A549 (cell line): ENCODE results near the gene FIGLA. TPM values are rescaled to one million over a fixed set of nuclear protein-coding genes. Genes with fewer than 3 reads are reported as not detected.
A peak's percentile ranks its signal among the peaks of the same experiment; 100 is the strongest.

Source experiments
- ATAC-seq, 2 experiments: fragments of 200-7000 bp in 1 of 2; fragments of >200 bp in 1 of 2; cut with Nextera tagmentation in 1 of 2; cut with Tn5 transposase in 1 of 2; 3 replicates each; pipeline versions ENCODE4 v1.8.0 to v1.9.1; 2018 to 2020; ENCODE audit warnings: mild to moderate bottlenecking in 1 of 2, moderate library complexity in 1 of 2
- CTCF ChIA-PET: fragments of 300-600 bp; sonication (Branson Sonifier 250); formaldehyde crosslinking; extraction: SDS; loops from one replicate; lab custom pipeline; 2021; ENCODE audit warnings: antibody characterized with exemption, inconsistent platforms; lab: Yijun Ruan, JAX
- POLR2A ChIA-PET: fragments of 350-600 bp; formaldehyde crosslinking; extraction: SDS; loops from one replicate; lab custom pipeline; 2021; ENCODE audit warnings: antibody characterized with exemption, inconsistent platforms; lab: Yijun Ruan, JAX
- DNase-seq, 2 experiments: peaks; one replicate each; pipeline versions ENCODE4 v3.0.0 to v3.0.0-alpha.2; 2011 to 2016; ENCODE audit warnings: low read depth in 1 of 2, low spot score in 1 of 2
- FAIRE-seq: peaks from 2 replicates; lab custom pipeline; 2011; peaks lifted over from hg19 to GRCh38; lab: Jason Lieb, UNC
- H3K27ac ChIP-seq, 2 experiments: fragments of >200 bp; sonication (Bioruptor Twin); formaldehyde crosslinking; 3 replicates each; pipeline ENCODE4 v1.5.1; 2016 to 2017
- H3K4me1 ChIP-seq: fragments of >200 bp; sonication (Bioruptor Twin); formaldehyde crosslinking; 3 replicates; pipeline ENCODE4 v1.6.1; 2016
- H3K4me2 ChIP-seq: fragments of >200 bp; sonication (Bioruptor Twin); formaldehyde crosslinking; 3 replicates; pipeline ENCODE4 v1.6.1; 2016
- H3K4me3 ChIP-seq: fragments of >200 bp; sonication (Bioruptor Twin); formaldehyde crosslinking; 3 replicates; pipeline ENCODE4 v1.5.1; 2016
- H3K9me3 ChIP-seq: fragments of >200 bp; sonication (Bioruptor Twin); formaldehyde crosslinking; 3 replicates; pipeline ENCODE4 v1.6.1; 2016
- FOSL2 ChIP-seq, 2 experiments: fragments of 450-650 bp in 1 of 2; fragments of >200 bp in 1 of 2; sonication (Bioruptor Twin) in 1 of 2; formaldehyde crosslinking; IDR thresholded peaks; 2 replicates each; pipeline versions ENCODE4 v1.5.0 to v1.6.1; 2016 to 2020; ENCODE audit warnings: mild to moderate bottlenecking in 1 of 2, moderate library complexity in 1 of 2
- GATA3 ChIP-seq: IDR thresholded peaks from 2 replicates; pipeline ENCODE4 v1.6.1; 2012; ENCODE audit warnings: borderline replicate concordance
- HES2 ChIP-seq: fragments of >200 bp; sonication (Bioruptor Twin); formaldehyde crosslinking; IDR thresholded peaks from 2 replicates; pipeline ENCODE4 v1.6.1; 2016
- HOXB13 ChIP-seq: fragments of 250-450 bp; sonication (Bioruptor Pico); IDR thresholded peaks from 2 replicates; pipeline ENCODE4 v1.5.0; 2020; ENCODE audit warnings: low read depth, mild to moderate bottlenecking, moderate library complexity
- KDM1A ChIP-seq: fragments of 200-600 bp; sonication (generic); IDR thresholded peaks from 2 replicates; pipeline ENCODE4 v1.6.1; 2016; ENCODE audit warnings: low read depth, mild to moderate bottlenecking
- MAFK ChIP-seq: fragments of 450-650 bp; IDR thresholded peaks from 2 replicates; pipeline ENCODE4 v1.6.1; 2014; ENCODE audit not compliant: partially characterized antibody
- MAZ ChIP-seq: fragments of 150-350 bp; IDR thresholded peaks from 2 replicates; pipeline ENCODE4 v1.6.1; 2014; ENCODE audit warnings: antibody characterized with exemption, low read depth, low read length, borderline replicate concordance
- PHF8 ChIP-seq: fragments of 200-600 bp; sonication (generic); IDR thresholded peaks from 2 replicates; pipeline ENCODE4 v1.6.1; 2016; ENCODE audit warnings: low read depth, mild to moderate bottlenecking, antibody characterized with exemption, moderate library complexity, borderline replicate concordance
- POLR2A ChIP-seq: IDR thresholded peaks from 2 replicates; pipeline ENCODE4 v1.6.1; 2012; ENCODE audit warnings: mild to moderate bottlenecking, low read length
- SMC3 ChIP-seq: fragments of >200 bp; sonication (Bioruptor Twin); formaldehyde crosslinking; IDR thresholded peaks from 3 replicates; pipeline ENCODE4 v1.6.1; 2018; ENCODE audit warnings: inconsistent platforms
- SREBF2 ChIP-seq: fragments of 450-650 bp; IDR thresholded peaks from 2 replicates; pipeline ENCODE4 v1.6.1; 2014; ENCODE audit warnings: mild to moderate bottlenecking, moderate library complexity
- ZC3H11A ChIP-seq: fragments of 450-650 bp; IDR thresholded peaks from 2 replicates; pipeline ENCODE4 v1.6.1; 2014; ENCODE audit warnings: antibody characterized with exemption, mild to moderate bottlenecking
- ZNF302 ChIP-seq: fragments of 250-450 bp; sonication (Bioruptor Pico); IDR thresholded peaks from 2 replicates; pipeline ENCODE4 v1.9.0; 2021; ENCODE audit warnings: inconsistent platforms, mild to moderate bottlenecking, moderate library complexity
- WGBS: methylation state at CpG from one replicate; pipeline ENCODE4 v1.1.6; 2017; ENCODE audit errors: missing lambda C conversion rate; 5-methylcytosine and 5-hydroxymethylcytosine counted together
- polyA plus RNA-seq, 4 experiments: library from polyadenylated mRNA; depleted of rRNA in 3 of 4; stranded (reverse); fragments of >200 nt; fragmentation: RNase III in 1 of 4; extraction: RNeasy Plus Mini Kit Qiagen cat#74134 plus additional on column Dnase treatment in 1 of 4; gene quantifications; 2 replicates in 3 of 4; 3 replicates in 1 of 4; pipeline ENCODE4 v1.2.3, GENCODE V29; 2011 to 2017
- TF ChIP-seq, protein P1 (sequence below): fragments of >200 bp; sonication (Bioruptor Twin); formaldehyde crosslinking; IDR thresholded peaks from 3 replicates; pipeline ENCODE4 v1.6.1; 2016
- TF ChIP-seq, protein P2 (sequence below): IDR thresholded peaks from 2 replicates; pipeline ENCODE4 v1.6.1; 2012
- TF ChIP-seq, protein P3 (sequence below): fragments of 250-450 bp; sonication (Bioruptor Pico); IDR thresholded peaks from 2 replicates; pipeline ENCODE4 v1.5.0; 2021; ENCODE audit warnings: mild to moderate bottlenecking, moderate library complexity, borderline replicate concordance

Gene FIGLA
- polyA plus RNA-seq, 2 of the 4 experiments (the other 2 are of a cell fraction) = not detected

- TF ChIP-seq, protein P1, sequence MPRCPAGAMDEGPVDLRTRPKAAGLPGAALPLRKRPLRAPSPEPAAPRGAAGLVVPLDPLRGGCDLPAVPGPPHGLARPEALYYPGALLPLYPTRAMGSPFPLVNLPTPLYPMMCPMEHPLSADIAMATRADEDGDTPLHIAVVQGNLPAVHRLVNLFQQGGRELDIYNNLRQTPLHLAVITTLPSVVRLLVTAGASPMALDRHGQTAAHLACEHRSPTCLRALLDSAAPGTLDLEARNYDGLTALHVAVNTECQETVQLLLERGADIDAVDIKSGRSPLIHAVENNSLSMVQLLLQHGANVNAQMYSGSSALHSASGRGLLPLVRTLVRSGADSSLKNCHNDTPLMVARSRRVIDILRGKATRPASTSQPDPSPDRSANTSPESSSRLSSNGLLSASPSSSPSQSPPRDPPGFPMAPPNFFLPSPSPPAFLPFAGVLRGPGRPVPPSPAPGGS = no peak
- TF ChIP-seq MAFK (no peak), SREBF2 (no peak), POLR2A (no peak)
Measured at GRCh38 chr2:70748002-70748784, 42.2 kb downstream of the FIGLA start (continued).

- H3K27ac ChIP-seq = no peak overlapping the region
- H3K4me2 ChIP-seq = no peak overlapping the region
- 93% methylated on average over 3 of the region's 3 CpGs for WGBS
- TF ChIP-seq FOSL2 (IDR thresholded peaks at IDR 0.05) (no peak), FOSL2 (CRISPR knock-in tag; IDR thresholded peaks at IDR 0.05) (peak; percentile 47; the same call in 1 of the 2 replicates), MAZ (no peak), ZNF302 (CRISPR knock-in tag) (no peak)
- TF ChIP-seq, protein P2, sequence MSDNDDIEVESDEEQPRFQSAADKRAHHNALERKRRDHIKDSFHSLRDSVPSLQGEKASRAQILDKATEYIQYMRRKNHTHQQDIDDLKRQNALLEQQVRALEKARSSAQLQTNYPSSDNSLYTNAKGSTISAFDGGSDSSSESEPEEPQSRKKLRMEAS = peak; percentile 30; the same call in 1 of the 2 replicates
- TF ChIP-seq, all 56 proteins: peak for 2
- ChIA-PET CTCF (interaction anchor here (0.6 to 2.8 kb wide), 6 partner anchors 9 to 43 kb away, joined by 3 to 14 read pairs (median 4); partner anchors contain the start of genes ADD2 and FIGLA), POLR2A (no interaction called here)
- DNase-seq = no peak
- H3K4me3 ChIP-seq = no peak overlapping the region
- no peak for FAIRE-seq
- no peak for ATAC-seq
- H3K4me1 ChIP-seq = no peaks in the 10 kb centered on the region
- H3K9me3 ChIP-seq = no peaks in the 10 kb centered on the region
Measured at GRCh38 chr2:70747284-70747683, 43.2 kb downstream of the FIGLA start.

GRCh38 chr2:70746094-70746974, 44.1 kb downstream of the FIGLA start:
- POLR2A ChIA-PET = no interaction called here
- no peak for FAIRE-seq
- TF ChIP-seq ZC3H11A (no peak), SMC3 (no peak), ZNF302 (CRISPR knock-in tag) (no peak), GATA3 (no peak), HES2 (no peak), KDM1A (no peak), PHF8 (no peak), HOXB13 (CRISPR knock-in tag) (no peak)
- TF ChIP-seq, protein P3, sequence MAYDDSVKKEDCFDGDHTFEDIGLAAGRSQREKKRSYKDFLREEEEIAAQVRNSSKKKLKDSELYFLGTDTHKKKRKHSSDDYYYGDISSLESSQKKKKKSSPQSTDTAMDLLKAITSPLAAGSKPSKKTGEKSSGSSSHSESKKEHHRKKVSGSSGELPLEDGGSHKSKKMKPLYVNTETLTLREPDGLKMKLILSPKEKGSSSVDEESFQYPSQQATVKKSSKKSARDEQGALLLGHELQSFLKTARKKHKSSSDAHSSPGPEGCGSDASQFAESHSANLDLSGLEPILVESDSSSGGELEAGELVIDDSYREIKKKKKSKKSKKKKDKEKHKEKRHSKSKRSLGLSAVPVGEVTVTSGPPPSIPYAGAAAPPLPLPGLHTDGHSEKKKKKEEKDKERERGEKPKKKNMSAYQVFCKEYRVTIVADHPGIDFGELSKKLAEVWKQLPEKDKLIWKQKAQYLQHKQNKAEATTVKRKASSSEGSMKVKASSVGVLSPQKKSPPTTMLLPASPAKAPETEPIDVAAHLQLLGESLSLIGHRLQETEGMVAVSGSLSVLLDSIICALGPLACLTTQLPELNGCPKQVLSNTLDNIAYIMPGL = no peak
- no peaks in the 10 kb centered on the region for H3K4me1 ChIP-seq
- no peak for ATAC-seq
- WGBS = 85% methylated on average over 5 of the region's 5 CpGs
- no peak overlapping the region for H3K4me2 ChIP-seq
- CTCF ChIA-PET = interaction anchor here (0.6 to 0.8 kb wide), 4 partner anchors 10 to 201 kb away, joined by 3 to 4 read pairs (median 3); partner anchors contain the start of gene FIGLA
- H3K27ac ChIP-seq = no peak overlapping the region
- no peak overlapping the region for H3K4me3 ChIP-seq
- H3K9me3 ChIP-seq = no peaks in the 10 kb centered on the region
- DNase-seq = no peak
